Neuron (in vitro differentiated cells): ENCODE data around the gene IL15RA.
"Not testable (repeated sequence)": the region's sequence is repeated elsewhere in the genome, so short reads cannot be mapped to it uniquely, and the experiment has no call there.

ENCODE experiments used
- H2AFZ ChIP-seq: one replicate; pipeline ENCODE4 v1.6.1; 2013; ENCODE audit warnings: low read depth, mild to moderate bottlenecking, inconsistent platforms, low read length, moderate library complexity
- H3K27me3 ChIP-seq: one replicate; pipeline ENCODE4 v1.6.1; 2013; ENCODE audit warnings: low read length; ENCODE audit not compliant: insufficient read depth
- H3K36me3 ChIP-seq: one replicate; pipeline ENCODE4 v1.6.1; 2013; ENCODE audit warnings: low read length; ENCODE audit not compliant: insufficient read depth
- H3K4me1 ChIP-seq: one replicate; pipeline ENCODE4 v1.6.1; 2013; ENCODE audit warnings: low read length; ENCODE audit not compliant: insufficient read depth
- H3K4me3 ChIP-seq: 2 replicates; pipeline ENCODE4 v1.5.1; 2013; ENCODE audit warnings: mild to moderate bottlenecking, low read length, moderate library complexity
- H3K9me3 ChIP-seq: one replicate; pipeline ENCODE4 v1.6.1; 2013; ENCODE audit warnings: low read length

The IL15RA gene

DNA sequence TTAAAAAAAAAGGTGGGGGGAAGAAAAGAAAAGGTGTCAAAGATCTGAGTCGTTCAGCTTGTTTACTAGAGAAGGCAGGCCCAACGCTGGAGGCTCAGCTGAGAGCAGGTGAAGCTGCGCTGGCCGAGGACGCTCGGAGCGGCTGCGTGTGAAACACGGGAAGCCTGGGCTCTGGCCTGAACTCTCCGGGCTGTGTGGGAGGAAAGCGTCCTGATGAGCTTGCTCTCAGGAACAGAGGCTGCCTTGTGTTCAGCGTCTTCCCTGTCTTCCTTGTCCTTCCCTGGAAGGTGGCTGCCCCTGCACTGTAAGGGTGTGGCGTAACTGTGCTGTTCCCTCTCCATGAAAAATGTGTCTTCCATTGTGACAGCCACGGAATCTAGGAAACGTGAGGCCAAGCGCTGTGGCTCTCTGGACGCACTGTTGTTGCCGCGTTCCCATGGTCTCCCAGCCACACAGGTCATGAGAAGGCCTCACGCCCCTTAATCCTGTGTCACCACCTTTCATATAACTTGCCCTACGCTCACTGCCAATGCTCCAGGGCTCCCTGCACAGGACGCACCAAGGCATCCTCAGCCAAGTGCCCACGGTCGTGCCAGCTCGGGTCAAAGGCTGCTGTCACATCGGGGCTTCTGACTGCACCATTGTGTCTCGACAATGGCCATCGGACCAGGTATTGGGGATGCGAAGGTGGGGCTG is 15.8 kb downstream of the IL15RA start:
- no peaks in the 10 kb centered on the region for H3K4me1 ChIP-seq

DNA sequence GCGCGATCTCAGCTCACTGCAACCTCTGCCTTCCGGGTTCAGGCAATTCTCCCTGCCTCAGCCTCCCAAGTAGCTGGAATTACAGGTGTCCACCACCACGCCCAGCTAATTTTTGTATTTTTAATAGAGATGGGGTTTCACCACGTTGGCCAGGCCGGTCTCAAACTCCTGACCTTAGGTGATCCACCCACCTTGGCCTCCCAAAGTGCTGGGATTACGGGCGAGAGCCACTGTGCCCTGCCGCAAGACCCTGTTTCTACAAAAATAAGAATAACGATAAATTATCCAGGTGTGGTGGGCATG is 16.4 kb downstream of the IL15RA start:
- H3K27me3 ChIP-seq = peaks cover 19% of the 10 kb centered on the region
- H3K4me3 ChIP-seq, H2AFZ ChIP-seq, H3K36me3 ChIP-seq, H3K4me1 ChIP-seq, H3K9me3 ChIP-seq: not testable (repeated sequence)

More for the DNA sequence above, 15.8 kb downstream of the IL15RA start:
- Histone ChIP-seq H3K9me3 (no peaks in the 10 kb centered on the region), H2AFZ (no peak overlapping the region), H3K27me3 (peaks cover 19% of the 10 kb centered on the region), H3K4me3 (no peak overlapping the region), H3K36me3 (no peaks in the 10 kb centered on the region)

DNA sequence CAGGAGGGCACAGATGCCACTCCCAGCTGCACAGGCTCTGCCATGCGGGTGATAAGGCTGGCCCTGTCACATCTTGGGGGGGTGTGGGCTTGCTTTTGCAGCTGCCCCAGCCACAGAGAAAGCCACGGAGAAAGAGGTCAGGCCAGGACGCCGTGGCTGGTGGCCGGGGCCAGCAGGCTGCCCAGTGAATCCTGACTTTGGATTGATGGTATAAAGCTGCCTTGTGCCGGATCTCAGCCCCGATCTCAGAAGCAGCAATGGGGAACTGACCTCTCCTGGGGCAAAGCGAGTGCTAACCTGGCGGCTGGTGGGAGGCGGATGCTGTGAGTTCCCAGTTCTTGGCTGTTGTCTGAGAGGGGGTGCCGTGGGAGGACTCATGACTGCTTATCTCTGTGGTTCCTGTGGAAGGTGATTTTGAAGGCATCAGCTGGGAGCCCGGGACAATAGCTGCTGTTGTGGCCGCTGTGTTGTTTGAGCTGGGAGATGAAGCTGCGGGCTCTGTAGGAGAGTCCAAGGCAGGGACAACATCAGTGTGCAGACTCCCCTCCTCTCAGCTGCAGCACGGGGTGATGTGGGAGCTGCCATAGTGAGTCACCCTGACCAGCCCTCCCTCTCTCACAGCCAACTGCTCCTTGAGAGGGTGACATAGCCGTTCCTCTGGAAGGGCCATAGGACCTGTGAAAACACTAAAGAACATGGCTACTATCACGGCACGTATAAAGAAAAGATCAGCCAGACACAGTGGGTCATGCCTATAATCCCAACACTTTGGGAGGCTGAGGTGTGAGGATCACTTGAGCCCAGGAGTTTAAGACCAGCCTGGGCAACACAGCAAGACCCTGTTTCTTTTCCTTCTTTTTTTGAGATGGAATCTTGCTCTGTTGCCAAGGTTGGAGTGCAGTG is 17.0 kb downstream of the IL15RA start:
- H3K36me3 ChIP-seq = no peaks in the 10 kb centered on the region
- H3K4me1 ChIP-seq = no peaks in the 10 kb centered on the region
- peaks cover 19% of the 10 kb centered on the region for H3K27me3 ChIP-seq
- no peaks in the 10 kb centered on the region for H3K9me3 ChIP-seq
- H3K4me3 ChIP-seq = no peak overlapping the region
- no peak overlapping the region for H2AFZ ChIP-seq

DNA sequence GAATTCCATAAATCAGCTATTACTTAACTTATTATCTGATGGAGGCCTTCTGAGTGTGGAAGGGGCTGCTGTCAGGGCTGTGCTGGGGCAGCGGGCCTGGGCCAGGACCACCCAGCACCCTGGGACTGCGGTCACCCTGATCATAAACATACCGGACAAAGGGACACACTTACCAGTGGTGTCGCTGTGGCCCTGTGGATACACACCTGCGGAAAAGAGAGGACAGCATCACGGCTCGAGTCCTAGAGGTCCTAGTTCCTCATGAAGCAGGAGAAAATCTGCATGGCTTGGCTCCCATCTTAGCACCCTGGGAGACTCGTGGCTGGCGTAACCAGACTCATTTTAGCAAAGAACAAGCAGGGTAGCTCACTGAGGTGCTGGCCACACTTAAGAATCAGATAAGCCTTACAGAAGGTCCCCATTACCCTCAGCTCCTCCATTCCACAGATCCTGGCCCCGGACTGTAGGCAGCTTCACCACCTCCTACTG is 17.7 kb downstream of the IL15RA start:
- Histone ChIP-seq H3K4me3 (no peak overlapping the region), H3K36me3 (no peaks in the 10 kb centered on the region), H3K27me3 (peaks cover 18% of the 10 kb centered on the region), H3K4me1 (no peaks in the 10 kb centered on the region), H3K9me3 (no peaks in the 10 kb centered on the region), H2AFZ (no peak overlapping the region)

DNA sequence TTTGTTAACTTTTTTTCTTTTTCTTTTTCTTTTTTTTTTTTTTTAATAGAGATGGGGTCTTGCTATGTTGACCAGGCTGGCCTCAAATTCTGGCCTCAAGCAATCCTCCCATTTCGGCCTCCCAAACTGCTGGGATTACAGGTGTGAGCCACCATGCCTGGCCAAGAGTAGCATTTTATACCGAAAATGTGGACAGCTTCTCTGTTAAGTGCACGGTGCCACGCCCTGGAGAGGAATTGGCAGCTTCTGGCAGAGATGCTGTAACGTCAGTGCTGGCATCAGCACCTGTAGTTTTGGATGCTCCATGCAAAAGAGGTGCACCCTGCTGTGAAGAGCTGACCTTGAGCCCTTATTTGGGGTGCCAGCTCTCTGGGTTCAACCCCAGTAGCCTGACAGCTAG is 18.2 kb downstream of the IL15RA start:
- H3K4me1 ChIP-seq = no peaks in the 10 kb centered on the region
- no peak overlapping the region for H3K4me3 ChIP-seq
- H3K36me3 ChIP-seq = no peaks in the 10 kb centered on the region
- H2AFZ ChIP-seq = no peak overlapping the region
- no peaks in the 10 kb centered on the region for H3K9me3 ChIP-seq
- peaks cover 14% of the 10 kb centered on the region for H3K27me3 ChIP-seq

DNA sequence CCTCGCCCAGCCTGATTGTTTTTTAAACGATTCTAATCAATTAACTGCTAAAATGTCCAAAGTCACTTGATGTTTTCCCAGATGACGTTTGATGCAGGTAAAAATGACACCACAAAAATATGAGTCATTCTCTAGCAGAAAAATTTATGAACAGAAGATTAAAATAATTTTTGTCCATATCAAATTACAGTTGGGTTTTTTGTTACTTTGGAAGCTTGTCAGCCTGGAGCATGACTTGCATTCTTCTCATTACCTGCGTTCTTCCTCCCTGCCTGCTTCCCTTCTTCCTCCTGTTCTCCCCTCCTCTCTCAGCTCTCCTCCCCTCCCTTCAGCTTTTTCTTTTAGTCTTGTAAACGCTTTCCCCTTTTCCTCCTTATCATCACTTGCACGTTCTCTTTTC is 18.7 kb downstream of the IL15RA start:
- Histone ChIP-seq H3K4me1 (no peaks in the 10 kb centered on the region), H2AFZ (no peak overlapping the region), H3K4me3 (no peak overlapping the region), H3K9me3 (no peaks in the 10 kb centered on the region), H3K36me3 (no peaks in the 10 kb centered on the region), H3K27me3 (peaks cover 16% of the 10 kb centered on the region)

DNA sequence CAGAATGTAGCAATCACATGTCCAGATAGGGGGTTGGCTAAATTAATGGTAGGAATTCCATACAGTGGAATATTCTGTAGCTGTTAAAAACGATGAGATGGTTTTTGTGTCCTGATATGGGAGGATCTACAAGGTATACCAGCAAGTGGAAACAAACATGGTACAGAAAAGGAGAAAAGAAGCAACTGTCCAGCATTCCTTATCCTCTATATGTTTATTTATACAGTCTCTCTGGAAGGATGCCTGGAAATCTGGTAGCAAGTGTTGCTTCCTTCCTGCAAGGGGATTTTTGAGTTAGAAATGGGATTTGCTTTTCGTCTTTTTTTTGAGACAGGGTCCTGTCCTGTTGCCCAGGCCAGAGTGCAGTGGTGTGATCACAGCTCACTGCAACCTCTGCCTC is 19.3 kb downstream of the IL15RA start:
- H3K36me3 ChIP-seq = no peaks in the 10 kb centered on the region
- H3K27me3 ChIP-seq = peaks cover 19% of the 10 kb centered on the region
- peaks cover under 1% of the 10 kb centered on the region for H3K4me1 ChIP-seq
- no peak overlapping the region for H3K4me3 ChIP-seq
- H3K9me3 ChIP-seq = no peaks in the 10 kb centered on the region
- H2AFZ ChIP-seq = no peak overlapping the region

DNA sequence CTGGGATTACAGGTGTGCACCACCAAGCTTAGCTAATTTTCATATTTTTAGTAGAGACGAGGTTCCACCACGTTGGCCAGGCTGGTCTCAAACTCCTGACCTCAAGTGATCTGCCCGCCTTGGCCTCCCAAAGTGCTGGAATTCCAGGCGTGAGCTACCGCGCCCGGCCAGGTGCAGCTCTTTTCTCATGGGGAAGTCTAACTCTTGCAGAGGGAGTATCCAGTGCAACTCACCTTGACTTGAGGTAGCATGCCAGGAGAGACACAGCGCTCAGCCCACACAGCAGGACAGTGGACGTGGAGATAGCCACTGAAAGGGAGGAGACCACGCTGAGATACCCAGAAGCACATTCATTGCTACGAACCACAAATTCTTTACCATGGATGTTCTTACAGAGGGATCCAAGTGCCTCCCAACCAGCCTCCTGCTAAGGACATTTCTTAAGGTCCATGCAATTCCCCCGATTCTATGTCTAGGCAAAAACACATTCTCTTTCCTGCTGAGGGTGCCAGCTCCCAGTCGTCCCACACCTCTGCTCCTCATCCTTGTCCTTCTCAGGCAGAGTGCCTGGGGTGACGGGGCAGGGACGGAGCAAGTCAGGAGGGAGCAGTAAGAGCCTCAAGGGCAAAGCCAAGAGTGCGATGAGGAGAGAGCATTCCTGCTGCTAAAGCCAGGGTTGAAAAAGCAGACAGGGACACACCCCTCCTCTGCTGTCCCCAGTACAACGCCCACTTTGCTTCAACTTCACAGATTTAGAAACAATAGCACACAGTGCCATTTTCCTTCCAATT is 21.0 kb downstream of the IL15RA start:
- Histone ChIP-seq H3K27me3 (peaks cover 24% of the 10 kb centered on the region), H3K4me1 (peaks cover 2% of the 10 kb centered on the region), H3K36me3 (no peaks in the 10 kb centered on the region), H3K4me3 (no peak overlapping the region), H2AFZ (no peak overlapping the region), H3K9me3 (no peaks in the 10 kb centered on the region)

DNA sequence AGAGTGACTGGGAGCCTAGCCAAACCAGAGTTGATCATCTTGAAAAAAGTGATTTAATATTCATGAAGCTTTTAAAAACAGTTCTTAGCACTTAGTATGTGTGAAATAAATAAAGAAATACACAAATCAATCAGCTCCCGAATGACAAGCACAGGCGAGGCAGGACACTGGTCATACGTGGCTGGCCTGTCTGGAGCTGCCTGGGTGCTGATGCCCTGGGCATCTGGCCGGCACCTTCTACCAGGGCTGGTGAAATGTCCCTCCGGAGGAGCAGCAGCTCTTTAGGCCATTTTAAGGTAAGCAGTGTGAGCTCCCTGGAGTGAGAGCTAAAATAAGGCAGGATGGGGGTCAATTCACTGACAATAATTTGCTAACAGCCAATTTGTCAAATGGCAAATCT is 23.7 kb downstream of the IL15RA start:
- H3K4me1 ChIP-seq = peaks cover 2% of the 10 kb centered on the region

DNA sequence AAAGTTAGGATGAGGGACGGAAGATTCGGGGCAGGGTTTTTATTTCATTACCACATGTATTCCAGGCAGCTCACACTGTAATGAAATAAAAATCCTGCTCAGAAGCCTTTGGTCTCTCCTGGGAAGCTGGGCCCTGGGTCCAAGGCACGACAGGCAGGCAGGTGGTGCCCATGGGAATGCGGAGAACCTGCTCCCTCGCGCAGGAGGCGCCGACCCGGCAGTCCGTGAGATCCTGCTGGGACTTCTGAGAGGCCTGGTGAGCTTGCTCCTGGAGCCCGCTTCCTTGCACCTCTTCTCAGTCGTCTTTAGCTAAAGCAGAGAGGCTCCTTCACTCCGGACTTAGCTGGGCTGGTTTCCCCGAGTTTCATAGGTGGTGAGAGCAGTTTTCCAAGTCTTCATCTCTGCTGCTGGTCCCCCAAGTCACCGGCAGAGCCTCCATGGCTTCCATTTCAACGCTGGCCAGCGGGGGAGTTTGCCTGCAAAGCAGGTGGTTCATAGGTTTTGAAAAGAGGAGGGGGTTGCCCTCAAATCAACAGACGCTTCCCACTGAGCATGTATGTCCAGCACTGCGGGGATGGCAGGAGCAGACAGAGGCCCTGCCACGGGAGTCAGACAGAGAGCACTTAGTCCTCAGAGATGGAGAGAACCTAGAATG is 24.5 kb downstream of the IL15RA start:
- H3K4me1 ChIP-seq = peaks cover 2% of the 10 kb centered on the region
- H3K4me3 ChIP-seq = no peak overlapping the region
- no peak overlapping the region for H2AFZ ChIP-seq
- peaks cover 21% of the 10 kb centered on the region for H3K27me3 ChIP-seq
- H3K36me3 ChIP-seq = no peaks in the 10 kb centered on the region
- no peaks in the 10 kb centered on the region for H3K9me3 ChIP-seq

More for the DNA sequence above, 23.7 kb downstream of the IL15RA start:
- no peaks in the 10 kb centered on the region for H3K36me3 ChIP-seq
- no peak overlapping the region for H2AFZ ChIP-seq
- no peaks in the 10 kb centered on the region for H3K9me3 ChIP-seq
- H3K27me3 ChIP-seq = peaks cover 21% of the 10 kb centered on the region
- H3K4me3 ChIP-seq = no peak overlapping the region

DNA sequence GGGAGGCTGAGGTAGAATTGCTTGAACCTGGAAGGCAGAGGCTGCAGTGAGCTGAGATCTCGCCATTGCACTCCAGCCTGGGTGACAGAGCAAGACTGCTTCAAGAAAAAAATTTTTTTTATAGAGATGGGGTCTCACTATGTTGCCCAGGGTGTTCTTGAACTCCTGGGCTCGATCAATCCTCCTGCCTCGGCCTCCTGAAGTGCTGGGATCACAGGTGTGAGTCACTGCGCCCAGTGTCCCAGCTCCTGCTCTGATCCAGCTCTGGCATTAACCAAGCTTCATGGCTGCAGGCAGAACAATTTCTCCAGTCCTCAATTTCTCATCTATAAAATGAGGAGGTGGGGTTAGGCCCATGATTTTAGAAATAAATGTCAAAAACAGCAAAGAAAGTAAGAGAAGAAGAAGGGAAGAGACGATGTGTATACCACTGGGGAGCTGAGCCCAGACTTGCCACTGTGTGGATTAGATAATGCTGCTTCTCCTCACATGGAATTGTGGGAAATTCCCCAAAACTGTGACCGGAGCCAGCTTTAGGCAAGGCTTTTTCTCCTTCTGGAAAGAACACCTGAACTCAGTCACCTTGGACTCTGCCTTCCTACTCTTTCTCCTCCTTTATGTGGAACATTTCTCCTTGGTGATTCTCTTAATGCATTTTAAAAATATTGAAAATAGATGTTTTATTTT is 25.5 kb downstream of the IL15RA start:
- H3K4me3 ChIP-seq = no peak overlapping the region
- H3K36me3 ChIP-seq = no peaks in the 10 kb centered on the region
- peaks cover 24% of the 10 kb centered on the region for H3K27me3 ChIP-seq
- H2AFZ ChIP-seq = no peak overlapping the region
- no peaks in the 10 kb centered on the region for H3K9me3 ChIP-seq
- H3K4me1 ChIP-seq = peaks cover 2% of the 10 kb centered on the region

DNA sequence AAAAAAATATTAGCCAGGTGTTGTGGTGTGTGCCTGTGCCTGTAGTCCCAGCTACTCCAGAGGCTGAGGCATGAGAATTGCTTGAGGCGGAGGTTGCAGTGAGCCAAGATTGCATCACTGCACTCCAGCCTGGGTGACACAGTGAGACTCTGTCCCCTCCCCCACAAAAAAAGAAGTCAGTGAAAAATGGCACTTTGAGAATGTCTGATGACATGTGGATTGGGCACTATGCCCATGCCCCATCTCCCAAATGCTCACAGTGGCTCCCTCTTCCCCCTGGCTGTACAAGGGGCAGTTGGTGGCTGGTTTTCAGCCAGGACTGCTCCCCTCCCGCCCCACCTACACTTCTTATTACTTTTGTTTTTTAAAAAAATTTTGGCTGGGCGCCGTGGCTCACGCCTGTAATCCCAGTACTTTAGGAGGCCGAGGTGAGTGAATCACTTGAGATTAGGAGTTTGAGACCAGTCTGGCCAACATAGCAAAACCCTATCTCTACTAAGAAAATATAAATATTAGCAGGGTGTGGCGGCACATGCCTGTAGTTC is 26.1 kb downstream of the IL15RA start:
- Histone ChIP-seq H2AFZ (no peak overlapping the region), H3K9me3 (no peaks in the 10 kb centered on the region), H3K27me3 (peaks cover 24% of the 10 kb centered on the region), H3K4me3 (no peak overlapping the region), H3K4me1 (peaks cover 2% of the 10 kb centered on the region), H3K36me3 (no peaks in the 10 kb centered on the region)
